PFSK-1 (cell line): ENCODE data around the gene NRG3.

Source experiments
- POLR2AphosphoS5 ChIP-seq: IDR thresholded peaks from 2 replicates; pipeline ENCODE4 v1.6.1; 2012; ENCODE audit warnings: low read depth, mild to moderate bottlenecking, control low read depth, low read length, moderate library complexity
- SIN3A ChIP-seq: IDR thresholded peaks from 2 replicates; pipeline ENCODE4 v1.6.1; 2012; ENCODE audit warnings: mild to moderate bottlenecking, low read length, moderate library complexity, borderline replicate concordance; ENCODE audit not compliant: insufficient read depth
- TAF1 ChIP-seq: IDR thresholded peaks from 2 replicates; pipeline ENCODE4 v1.6.1; 2012; ENCODE audit warnings: low read length, control low read depth, borderline replicate concordance; ENCODE audit not compliant: insufficient read depth
- TF ChIP-seq, protein P1 (sequence below), 2 experiments: IDR thresholded peaks; 2 replicates each; pipeline versions ENCODE4 v1.6.1 to v1.8.0; 2011 to 2012; ENCODE audit warnings: low read depth in 2 of 2, low read length in 2 of 2, control low read depth in 1 of 2, inconsistent platforms in 1 of 2, mild to moderate bottlenecking in 1 of 2, moderate library complexity in 1 of 2; ENCODE audit not compliant: insufficient read depth in 1 of 2

DNA sequence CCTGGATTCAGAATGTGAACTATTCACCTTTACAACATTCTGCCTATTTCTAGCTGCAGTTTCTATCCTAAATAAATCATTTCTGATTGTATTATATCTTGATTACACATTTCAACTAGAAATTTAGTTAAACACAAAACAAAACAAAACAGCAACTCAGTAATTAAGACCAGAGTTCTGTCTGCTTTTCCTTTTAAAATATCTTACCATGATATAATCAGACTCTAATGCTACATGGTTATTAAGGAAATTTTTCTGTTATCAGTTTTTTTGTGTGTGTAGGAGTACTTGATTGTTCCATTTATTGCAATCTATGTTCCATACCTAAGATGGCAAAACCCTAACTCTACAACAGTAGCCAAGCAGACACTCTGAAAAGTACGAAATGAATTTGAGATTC, 663.3 kb downstream of the NRG3 start:
- TF ChIP-seq, protein P1, sequence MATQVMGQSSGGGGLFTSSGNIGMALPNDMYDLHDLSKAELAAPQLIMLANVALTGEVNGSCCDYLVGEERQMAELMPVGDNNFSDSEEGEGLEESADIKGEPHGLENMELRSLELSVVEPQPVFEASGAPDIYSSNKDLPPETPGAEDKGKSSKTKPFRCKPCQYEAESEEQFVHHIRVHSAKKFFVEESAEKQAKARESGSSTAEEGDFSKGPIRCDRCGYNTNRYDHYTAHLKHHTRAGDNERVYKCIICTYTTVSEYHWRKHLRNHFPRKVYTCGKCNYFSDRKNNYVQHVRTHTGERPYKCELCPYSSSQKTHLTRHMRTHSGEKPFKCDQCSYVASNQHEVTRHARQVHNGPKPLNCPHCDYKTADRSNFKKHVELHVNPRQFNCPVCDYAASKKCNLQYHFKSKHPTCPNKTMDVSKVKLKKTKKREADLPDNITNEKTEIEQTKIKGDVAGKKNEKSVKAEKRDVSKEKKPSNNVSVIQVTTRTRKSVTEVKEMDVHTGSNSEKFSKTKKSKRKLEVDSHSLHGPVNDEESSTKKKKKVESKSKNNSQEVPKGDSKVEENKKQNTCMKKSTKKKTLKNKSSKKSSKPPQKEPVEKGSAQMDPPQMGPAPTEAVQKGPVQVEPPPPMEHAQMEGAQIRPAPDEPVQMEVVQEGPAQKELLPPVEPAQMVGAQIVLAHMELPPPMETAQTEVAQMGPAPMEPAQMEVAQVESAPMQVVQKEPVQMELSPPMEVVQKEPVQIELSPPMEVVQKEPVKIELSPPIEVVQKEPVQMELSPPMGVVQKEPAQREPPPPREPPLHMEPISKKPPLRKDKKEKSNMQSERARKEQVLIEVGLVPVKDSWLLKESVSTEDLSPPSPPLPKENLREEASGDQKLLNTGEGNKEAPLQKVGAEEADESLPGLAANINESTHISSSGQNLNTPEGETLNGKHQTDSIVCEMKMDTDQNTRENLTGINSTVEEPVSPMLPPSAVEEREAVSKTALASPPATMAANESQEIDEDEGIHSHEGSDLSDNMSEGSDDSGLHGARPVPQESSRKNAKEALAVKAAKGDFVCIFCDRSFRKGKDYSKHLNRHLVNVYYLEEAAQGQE (IDR thresholded peaks at IDR 0.05; ENCODE audit: insufficient read depth in 1 of 2, low read depth in 2 of 2, low read length in 2 of 2): no peak
- TF ChIP-seq POLR2AphosphoS5 (no peak), TAF1 (no peak), SIN3A (no peak)
